ENCODE measurements around the gene LBH. TPM values are rescaled to one million over a fixed set of nuclear protein-coding genes. Genes with fewer than 3 reads are reported as not detected.

LBH gene
- total RNA-seq, 1 donor from 2014 or later, result 129 TPM

- intact Hi-C loops (cut with micrococcal nuclease), result no loop called here
- DNase-seq (no peak), ATAC-seq (no peak)
Measured at GRCh38 chr2:30285758-30286157, 54.4 kb downstream of the LBH start.

DNA sequence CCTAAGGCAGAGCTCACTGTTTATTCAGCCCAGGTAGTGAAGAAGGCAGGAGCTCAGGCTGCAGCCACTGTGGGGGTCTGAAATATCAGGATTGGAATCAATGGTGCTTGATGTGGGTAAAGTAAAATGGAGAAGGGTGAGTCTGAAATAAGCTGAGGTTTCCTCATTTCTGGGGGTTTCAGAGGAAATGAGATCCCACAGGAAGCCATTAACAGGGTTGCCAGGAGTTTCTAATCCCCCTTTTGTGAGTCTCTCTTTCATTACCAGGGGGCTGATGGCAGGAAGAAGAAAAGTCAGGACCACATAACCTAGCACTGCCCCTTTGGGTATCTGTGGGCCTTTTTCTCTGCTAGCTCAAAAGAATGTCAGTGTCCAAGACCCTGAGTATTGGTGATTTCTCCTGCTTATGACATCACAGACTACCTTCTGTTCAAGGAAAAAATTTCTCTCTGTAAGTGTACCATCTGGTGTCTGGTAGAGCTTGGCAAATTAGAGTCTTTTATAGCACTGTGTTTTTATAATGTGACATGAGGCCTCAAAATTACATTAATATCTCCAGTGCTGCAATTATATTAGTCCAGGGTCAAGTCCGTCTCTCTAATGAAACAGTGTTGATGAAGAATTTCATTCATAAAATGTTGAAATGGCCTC lies 56.0 kb downstream of the LBH start:
- intact Hi-C loops (cut with micrococcal nuclease), result no loop called here
- DNase-seq (no peak), ATAC-seq (no peak)

- DNase-seq (no peak), ATAC-seq (no peak)
- intact Hi-C loops (cut with micrococcal nuclease), result no loop called here
Measured at GRCh38 chr2:30287857-30288513, 56.7 kb downstream of the LBH start.

DNA sequence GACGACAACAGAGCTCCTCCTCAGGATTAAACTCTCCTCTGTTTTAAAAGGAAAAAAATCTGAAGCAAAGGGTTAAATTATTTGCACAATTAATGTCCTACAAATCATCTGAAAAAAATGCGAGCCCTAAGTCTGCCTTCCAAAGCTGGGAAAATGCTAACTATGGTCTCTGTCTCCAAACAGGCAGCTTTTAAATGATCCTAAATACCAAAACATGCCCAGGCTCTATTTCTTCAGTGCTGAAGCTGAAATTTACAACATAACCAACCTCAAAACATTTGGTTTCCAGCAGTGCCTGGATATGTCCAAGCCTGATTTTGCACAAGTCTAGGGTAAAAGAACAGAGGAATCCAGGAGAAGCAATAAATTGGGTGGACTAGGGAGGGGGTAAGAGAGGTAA lies 57.2 kb downstream of the LBH start:
- intact Hi-C loops (cut with micrococcal nuclease), result no loop called here
- no peak for DNase-seq
- ATAC-seq, result no peak

DNA sequence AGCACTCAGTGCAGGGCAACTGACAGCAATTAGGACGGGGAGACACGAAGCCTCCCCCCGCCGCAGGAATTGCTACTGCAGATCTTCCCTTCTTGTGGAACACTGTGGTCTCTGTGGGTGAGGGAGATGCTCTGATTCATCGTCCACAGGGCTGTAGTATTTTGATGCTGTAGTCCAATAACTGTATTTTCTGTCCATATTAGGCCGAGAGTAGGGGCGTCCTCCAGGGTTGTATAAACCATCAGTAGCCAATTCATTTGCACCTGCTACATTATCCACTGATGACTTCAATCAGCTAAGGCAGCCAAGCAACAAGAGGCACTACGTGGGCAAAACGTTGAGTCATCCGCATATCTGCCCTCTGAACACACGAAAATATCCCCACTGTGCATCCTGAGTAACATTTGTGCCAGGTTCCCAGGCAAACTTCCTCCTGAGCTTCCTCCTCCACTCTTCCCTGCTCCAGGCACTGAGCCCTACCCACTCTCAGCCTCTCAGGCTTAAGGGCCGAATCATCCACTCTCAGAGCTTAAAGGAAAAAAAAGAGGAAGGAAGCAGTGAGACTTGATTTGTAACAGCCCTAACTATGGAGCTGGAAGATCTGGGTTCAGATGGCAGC lies 62.1 kb downstream of the LBH start:
- ATAC-seq, result peak; percentile 62
- intact Hi-C loops (cut with micrococcal nuclease), result no loop called here

DNA sequence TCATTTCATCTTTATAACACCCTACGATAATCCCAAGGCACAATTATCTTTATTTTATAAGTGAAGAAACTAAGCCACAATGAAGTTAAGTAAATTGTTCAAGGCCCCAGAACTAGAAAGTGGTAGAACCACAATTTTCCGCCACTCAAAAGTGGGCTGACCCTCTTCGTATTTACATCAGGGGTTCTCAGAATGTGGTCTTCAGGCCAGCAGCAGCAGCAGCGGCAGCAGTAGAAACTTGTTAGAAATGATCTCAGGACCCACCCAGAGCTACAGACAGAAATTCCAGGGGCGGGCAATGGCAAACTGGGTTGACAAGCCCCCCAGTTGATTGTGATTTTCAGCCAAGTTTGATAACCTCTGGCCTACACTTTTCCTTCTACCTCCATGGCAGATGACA lies 62.8 kb downstream of the LBH start:
- intact Hi-C loops (cut with micrococcal nuclease), result no loop called here
- ATAC-seq (no peak), DNase-seq (no peak)

More for the DNA sequence above, 62.1 kb downstream of the LBH start:
- no peak for DNase-seq

DNA sequence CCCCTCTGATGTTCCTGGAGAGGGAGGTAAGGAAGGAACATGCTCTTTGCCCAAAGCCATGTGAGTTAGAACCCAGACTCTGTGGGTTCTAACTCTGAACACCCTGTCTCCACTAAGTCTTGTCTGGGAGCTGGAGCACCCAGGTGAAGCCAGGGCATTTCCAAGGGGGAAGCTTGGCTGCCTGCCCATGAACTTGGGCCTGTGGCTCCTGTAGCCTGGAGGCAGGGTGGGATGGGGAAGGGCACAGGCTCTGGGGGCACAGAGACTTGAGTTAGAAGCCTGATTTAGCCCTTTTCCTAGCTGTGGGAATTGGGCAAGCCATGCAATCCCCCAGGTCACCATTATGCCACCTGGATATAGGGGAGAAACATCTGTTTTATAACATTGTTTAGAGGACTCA lies 65.2 kb downstream of the LBH start:
- DNase-seq (no peak), ATAC-seq (no peak)
- intact Hi-C loops (cut with micrococcal nuclease), result no loop called here

DNA sequence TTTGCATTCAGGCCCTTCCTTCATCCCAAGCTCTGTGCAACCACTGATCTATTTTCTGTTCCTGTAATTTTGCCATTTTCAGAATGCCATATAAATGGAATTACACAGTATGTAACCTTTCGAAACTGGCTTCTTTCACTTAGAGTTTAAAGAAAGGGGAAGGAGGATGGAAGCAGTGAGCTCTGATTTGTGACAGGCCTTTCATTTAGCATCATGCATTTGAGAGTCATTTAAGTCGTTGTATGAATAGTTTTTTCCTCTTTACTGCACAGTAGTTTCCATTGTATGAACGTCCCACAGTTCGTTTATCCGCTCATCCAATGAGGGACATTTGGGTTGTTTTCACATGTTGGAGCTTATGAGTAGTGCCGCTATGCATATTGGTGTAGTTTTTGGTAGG lies 67.0 kb downstream of the LBH start:
- no peak for DNase-seq
- no peak for ATAC-seq
- intact Hi-C loops (cut with micrococcal nuclease), result no loop called here

DNA sequence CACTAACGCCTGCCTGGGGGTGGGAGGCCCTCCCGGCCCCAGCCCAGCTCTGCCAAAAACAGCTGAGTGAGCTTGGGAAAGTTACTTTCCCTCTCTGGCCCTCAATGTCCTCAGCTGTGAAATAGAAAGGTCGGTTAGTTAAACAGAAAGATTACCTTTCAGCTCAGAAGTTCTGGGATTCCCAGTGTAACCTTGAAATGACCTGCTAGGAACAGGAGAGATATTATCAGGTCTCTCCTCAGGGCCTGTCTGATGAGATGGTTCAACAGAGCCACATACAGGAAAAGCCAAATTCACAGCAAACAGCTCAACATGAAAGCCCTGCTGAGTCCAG lies 68.8 kb downstream of the LBH start:
- ATAC-seq, result peak; percentile 9
- intact Hi-C loops (cut with micrococcal nuclease), result no loop called here
- no peak for DNase-seq

DNA sequence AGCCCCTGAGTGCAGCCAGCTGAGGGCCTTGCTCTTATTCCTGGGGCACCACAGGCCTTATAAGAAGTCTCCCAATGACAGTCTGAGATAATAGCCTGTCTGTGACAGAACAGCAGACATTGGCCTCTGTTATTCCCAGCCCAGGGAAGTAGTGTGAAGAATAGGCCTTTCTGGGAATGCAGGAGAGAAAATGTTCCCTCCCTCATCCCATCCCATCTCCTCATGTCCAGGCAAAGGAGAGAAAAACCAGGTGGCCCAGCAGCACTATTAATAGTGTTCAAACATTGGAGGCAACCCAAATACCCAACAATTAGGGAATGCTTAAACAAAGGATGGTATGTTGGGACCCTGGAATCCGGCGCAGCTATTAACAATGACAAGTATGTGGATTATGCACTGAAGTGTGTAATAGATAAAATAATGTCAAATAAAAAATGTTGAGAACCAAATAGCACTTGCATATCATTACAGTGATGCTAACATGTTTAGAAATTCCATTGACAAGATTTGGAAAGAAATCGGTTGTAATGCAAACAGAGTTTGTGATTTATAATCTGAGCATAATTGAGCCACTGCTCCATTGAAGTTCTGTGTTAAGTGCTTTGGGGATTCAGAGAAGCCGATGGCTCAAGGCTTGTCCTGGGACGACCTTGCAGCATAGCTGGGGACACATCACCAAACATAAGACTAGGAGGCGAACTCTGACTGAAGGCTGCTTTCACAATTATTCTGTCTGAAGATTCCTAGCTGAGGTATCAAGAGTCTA lies 69.3 kb downstream of the LBH start:
- DNase-seq, result peak; percentile 43
- peak; percentile 91 for ATAC-seq
- intact Hi-C loops (cut with micrococcal nuclease), result no loop called here

GRCh38 chr2:30301551-30301950 lies 70.2 kb downstream of the LBH start:
- intact Hi-C loops (cut with micrococcal nuclease), result no loop called here
- no peak for DNase-seq
- no peak for ATAC-seq

DNA sequence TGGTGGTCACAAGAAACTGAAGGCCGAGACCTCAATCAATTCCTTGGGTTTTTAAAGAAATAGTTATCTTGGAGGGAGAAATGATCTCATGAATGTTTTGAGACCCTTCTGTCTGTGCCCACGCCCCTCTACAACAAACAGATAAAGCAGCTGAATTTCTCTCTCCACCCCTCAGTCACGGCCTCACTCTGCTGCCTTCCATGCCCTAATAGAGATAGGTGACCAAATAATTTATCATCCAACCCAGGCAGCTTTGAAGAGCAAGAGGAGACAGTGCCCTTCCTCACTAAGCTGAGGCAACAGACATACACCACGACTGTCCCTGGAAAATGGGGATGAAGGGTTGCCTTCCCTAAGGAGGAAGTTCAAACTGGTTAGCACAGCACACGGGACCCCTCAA lies 71.2 kb downstream of the LBH start:
- ATAC-seq (no peak), DNase-seq (no peak)
- intact Hi-C loops (cut with micrococcal nuclease), result no loop called here

DNA sequence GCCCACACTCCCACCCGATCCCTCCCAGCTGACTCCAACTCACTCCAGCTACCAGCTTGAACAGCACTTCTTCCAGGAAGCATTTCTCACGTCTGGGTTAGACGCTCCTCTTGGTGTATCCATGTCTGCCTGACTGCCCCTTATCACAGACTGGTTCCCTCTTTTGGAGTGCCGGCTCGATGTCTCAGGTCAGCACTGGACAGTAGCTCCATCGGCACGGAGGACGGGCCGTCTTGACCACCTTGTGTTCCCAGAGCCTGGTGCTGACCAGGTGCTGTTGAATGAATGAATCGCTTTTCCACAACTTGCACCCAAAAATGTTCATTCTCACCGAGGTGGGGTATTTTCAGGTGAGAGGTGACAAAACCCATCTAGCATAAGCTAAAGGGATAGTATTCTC lies 71.8 kb downstream of the LBH start:
- intact Hi-C loops (cut with micrococcal nuclease), result no loop called here
- DNase-seq (no peak), ATAC-seq (no peak)

DNA sequence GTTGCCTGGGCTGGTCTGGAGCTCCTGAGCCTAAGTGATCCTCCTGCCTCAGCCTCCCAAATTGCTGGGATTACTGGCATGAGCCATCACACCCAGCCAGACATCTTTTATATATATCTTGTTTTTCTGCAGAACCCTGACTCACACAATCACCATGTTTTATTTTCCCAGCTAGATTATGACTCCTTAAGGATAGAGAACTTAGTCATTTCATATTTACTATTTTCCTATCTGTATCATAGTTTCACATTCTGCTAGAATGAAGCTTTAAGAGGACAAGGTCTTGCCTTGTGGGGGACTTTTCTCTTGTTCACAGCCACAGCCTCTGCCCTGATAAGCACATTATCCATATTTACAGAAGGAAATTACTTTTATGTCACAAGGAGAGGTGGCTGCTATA lies 73.9 kb downstream of the LBH start:
- intact Hi-C loops (cut with micrococcal nuclease), result no loop called here
- DNase-seq (no peak), ATAC-seq (no peak)

- ATAC-seq (no peak), DNase-seq (no peak)
- intact Hi-C loops (cut with micrococcal nuclease), result no loop called here
Measured at GRCh38 chr2:30306522-30306921, 75.2 kb downstream of the LBH start.

- ATAC-seq, result no peak
- no peak for DNase-seq
Measured at GRCh38 chr2:30308280-30308679, 76.9 kb downstream of the LBH start.

More at GRCh38 chr2:30308280-30308679, 76.9 kb downstream of the LBH start:
- intact Hi-C loops (cut with micrococcal nuclease), result no loop called here

Measured in left ventricle myocardium superior (tissue), 1 donor.